Body of pancreas (tissue), 4 donors: Measurements from ENCODE around the gene MYRIP.

Experiments used
- POLR2A ChIP-seq, 3 donors: fragments of 450-650 bp; IDR thresholded peaks; one replicate each; pipeline ENCODE4 v1.6.1; 2016; ENCODE audit warnings: antibody characterized with exemption in 3 of 3, mild to moderate bottlenecking in 2 of 3
- TF ChIP-seq, protein P1 (sequence below), 7 experiments: fragments of 450-650 bp in 4 of 7; fragments of 200-600 bp in 3 of 7; sonication (generic) in 3 of 7; IDR thresholded peaks; one replicate each; pipeline ENCODE4 v1.5.1; 2016 to 2019; ENCODE audit warnings: antibody characterized with exemption in 7 of 7

DNA sequence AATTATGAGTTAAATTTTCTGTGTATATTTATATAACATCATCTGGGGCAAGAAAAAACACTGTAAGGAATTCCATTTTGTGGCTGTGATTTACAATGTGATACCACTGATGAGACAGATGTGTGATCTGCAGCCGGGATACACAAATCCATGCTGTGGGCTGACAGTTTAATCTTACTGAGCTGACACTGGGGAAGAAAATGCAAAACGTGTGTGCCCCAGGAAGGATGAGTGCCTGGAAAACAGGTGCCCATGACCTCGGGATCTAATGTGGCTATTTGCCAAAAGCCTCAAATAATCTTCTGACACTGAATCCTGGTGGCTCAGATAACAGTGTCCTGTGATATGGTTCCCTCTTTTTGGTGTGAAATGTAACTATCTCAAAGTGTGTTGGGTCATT is 10.5 kb downstream of the MYRIP start:
- no peak for TF ChIP-seq POLR2A (IDR thresholded peaks at IDR 0.05)
- TF ChIP-seq, protein P1, sequence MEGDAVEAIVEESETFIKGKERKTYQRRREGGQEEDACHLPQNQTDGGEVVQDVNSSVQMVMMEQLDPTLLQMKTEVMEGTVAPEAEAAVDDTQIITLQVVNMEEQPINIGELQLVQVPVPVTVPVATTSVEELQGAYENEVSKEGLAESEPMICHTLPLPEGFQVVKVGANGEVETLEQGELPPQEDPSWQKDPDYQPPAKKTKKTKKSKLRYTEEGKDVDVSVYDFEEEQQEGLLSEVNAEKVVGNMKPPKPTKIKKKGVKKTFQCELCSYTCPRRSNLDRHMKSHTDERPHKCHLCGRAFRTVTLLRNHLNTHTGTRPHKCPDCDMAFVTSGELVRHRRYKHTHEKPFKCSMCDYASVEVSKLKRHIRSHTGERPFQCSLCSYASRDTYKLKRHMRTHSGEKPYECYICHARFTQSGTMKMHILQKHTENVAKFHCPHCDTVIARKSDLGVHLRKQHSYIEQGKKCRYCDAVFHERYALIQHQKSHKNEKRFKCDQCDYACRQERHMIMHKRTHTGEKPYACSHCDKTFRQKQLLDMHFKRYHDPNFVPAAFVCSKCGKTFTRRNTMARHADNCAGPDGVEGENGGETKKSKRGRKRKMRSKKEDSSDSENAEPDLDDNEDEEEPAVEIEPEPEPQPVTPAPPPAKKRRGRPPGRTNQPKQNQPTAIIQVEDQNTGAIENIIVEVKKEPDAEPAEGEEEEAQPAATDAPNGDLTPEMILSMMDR (IDR thresholded peaks at IDR 0.05) = no peak
